Measurements from ENCODE around the gene GPR32. TPM values are rescaled to one million over a fixed set of nuclear protein-coding genes. Genes with fewer than 3 reads are reported as not detected.
"Not testable (repeated sequence)": the region's sequence is repeated elsewhere in the genome, so short reads cannot be mapped to it uniquely, and the experiment has no call there.

Gene GPR32
- total and polyA plus RNA-seq, 12 donors, result 16.0 TPM; not detected in 11

DNA sequence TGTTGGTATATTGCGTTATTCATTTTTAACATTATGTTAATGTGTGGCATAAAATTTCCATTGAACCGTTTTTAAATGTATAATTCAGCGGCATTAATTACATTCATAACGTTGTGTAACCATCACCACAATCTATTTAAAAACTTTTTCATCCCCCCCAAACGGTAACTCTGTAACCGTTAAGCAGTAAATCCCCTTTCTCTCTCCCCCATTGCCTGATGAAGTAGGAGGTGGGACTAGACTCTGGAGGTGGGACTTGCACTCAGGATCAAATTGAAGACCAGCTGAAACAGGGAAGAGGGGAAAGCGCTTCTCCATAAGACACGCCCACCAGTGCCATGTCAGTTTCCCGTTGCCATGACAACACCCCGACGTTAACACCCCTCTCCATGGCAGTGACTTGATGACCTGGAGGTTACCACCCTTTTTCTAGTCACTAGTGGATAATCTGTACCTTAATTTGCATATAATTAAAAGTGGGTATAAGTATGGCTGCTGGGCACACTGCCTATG, 30.3 kb upstream of the GPR32 start:
- DNase-seq, result no peak
- intact Hi-C loops (cut with DNase I), result no loop called here
- H3K4me1 ChIP-seq (replicated peaks in 1 of 2), result no peaks in the 10 kb centered on the region
- TF ChIP-seq, protein P1, sequence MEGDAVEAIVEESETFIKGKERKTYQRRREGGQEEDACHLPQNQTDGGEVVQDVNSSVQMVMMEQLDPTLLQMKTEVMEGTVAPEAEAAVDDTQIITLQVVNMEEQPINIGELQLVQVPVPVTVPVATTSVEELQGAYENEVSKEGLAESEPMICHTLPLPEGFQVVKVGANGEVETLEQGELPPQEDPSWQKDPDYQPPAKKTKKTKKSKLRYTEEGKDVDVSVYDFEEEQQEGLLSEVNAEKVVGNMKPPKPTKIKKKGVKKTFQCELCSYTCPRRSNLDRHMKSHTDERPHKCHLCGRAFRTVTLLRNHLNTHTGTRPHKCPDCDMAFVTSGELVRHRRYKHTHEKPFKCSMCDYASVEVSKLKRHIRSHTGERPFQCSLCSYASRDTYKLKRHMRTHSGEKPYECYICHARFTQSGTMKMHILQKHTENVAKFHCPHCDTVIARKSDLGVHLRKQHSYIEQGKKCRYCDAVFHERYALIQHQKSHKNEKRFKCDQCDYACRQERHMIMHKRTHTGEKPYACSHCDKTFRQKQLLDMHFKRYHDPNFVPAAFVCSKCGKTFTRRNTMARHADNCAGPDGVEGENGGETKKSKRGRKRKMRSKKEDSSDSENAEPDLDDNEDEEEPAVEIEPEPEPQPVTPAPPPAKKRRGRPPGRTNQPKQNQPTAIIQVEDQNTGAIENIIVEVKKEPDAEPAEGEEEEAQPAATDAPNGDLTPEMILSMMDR (IDR thresholded peaks at IDR 0.05), result no peak
- peaks cover 18% of the 10 kb centered on the region for H3K27me3 ChIP-seq
- no peaks in the 10 kb centered on the region for H3K36me3 ChIP-seq (replicated peaks in 1 of 2)
- no peaks in the 10 kb centered on the region for H3K9me3 ChIP-seq (replicated peaks in 1 of 3)
- H3K27ac ChIP-seq, result no peak overlapping the region
- 58 to 69% (median 66%) methylated on average over 11 of the region's 11 CpGs for WGBS, 4 donors
- no peak overlapping the region for H3K4me3 ChIP-seq

DNA sequence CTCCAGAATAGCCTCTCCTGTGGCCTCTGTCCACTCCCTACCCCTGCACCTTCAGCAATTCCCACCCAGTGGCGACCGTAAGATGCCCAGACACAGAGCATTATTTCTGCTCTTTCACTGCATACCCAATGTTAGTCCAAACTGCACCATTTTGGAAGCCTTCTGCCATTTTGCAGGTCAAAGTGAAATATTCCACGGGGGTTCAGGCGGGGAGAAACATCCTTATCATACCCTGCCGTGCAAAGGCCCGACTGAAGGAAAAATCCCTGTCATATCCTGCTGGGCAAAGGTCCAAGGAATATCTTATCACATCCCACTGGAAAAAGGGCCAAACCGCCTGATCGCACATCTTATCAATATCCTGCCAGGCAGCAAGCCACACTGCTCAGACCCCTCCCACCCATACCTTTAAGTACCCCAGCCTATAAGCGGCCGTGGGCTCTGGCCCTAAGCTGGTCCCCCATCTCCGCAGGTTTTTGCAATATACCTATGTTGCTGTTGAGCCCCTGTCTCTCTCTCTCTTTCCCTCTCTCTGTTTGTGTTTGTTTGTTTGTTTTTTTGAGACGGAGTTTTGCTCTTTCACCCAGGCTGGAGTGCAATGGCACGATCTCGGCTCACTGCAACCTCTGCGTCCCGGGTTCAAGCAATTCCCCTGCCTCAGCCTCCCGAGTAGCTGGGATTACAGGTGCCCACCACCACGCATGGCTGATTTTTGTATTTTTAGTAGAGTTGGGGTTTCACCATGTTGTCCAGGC, 28.9 kb upstream of the GPR32 start:
- Histone ChIP-seq H3K36me3 (replicated peaks in 1 of 2) (no peaks in the 10 kb centered on the region), H3K27ac (no peak overlapping the region), H3K9me3 (replicated peaks in 1 of 3) (no peaks in the 10 kb centered on the region), H3K4me3 (no peak overlapping the region), H3K27me3 (peaks cover 18% of the 10 kb centered on the region), H3K4me1 (replicated peaks in 1 of 2) (no peaks in the 10 kb centered on the region)
- DNase-seq, result no peak
- 57 to 61% (median 57%) methylated on average over 17 to 18 of the region's 18 CpGs for WGBS, 4 donors
- TF ChIP-seq POLR2A (IDR thresholded peaks at IDR 0.05), result no peak
- TF ChIP-seq, protein P1 (IDR thresholded peaks at IDR 0.05), result no peak
- intact Hi-C loops (cut with DNase I), result no loop called here

DNA sequence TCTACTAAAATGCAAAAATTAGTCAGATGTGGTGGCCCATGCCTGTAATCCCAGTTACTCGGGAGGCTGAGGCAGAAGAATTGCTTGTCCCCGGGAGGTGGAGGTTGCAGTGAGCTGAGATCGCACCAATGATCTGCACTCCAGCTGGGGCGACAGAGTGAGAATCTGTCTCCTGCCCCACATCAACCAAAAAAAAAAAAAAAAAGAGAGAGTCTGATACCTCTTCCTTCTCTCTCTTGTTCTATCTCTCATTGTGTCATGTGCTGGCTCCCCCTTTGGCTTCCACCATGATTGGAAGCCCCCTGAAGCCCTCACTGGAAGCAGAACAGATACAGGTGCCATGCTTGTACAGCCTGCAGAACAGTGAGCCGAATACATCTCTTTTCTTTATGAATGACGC, 26.7 kb upstream of the GPR32 start:
- no peak for DNase-seq
- intact Hi-C loops (cut with DNase I), result no loop called here
- H3K27me3 ChIP-seq, result peaks cover 7% of the 10 kb centered on the region
- H3K9me3 ChIP-seq (replicated peaks in 1 of 3), result no peaks in the 10 kb centered on the region
- no peak for TF ChIP-seq POLR2A (IDR thresholded peaks at IDR 0.05)
- TF ChIP-seq, protein P1 (IDR thresholded peaks at IDR 0.05), result no peak
- no peaks in the 10 kb centered on the region for H3K36me3 ChIP-seq (replicated peaks in 1 of 2)
- H3K27ac ChIP-seq, result no peak overlapping the region
- 83 to 84% (median 83%) methylated on average over 6 of the region's 6 CpGs for WGBS, 4 donors
- H3K4me1 ChIP-seq (replicated peaks in 1 of 2), result no peaks in the 10 kb centered on the region
- H3K4me3 ChIP-seq, result no peak overlapping the region

DNA sequence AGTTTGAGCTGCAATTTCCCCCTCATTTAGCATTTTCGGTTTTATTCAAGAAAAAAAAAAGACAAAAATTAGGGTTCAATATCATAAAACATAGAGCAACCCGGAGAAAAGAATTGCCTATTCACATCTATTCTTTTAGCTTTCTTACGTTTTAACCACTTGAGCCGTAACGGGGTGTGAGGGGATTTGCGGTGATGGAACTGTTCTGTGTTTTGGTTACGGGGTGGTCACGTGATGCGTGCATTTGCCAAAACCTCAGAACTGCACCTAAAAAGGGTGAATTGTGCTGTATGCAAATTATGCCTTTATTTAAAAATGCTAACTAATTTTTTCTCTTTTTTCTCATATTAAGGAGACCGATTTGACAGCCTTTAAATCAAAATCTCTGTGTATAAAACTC, 25.0 kb upstream of the GPR32 start:
- Histone ChIP-seq H3K27ac (no peak overlapping the region), H3K4me3 (no peak overlapping the region), H3K9me3 (replicated peaks in 1 of 3) (no peaks in the 10 kb centered on the region), H3K27me3 (peaks cover 3% of the 10 kb centered on the region), H3K36me3 (replicated peaks in 1 of 2) (no peaks in the 10 kb centered on the region), H3K4me1 (replicated peaks in 1 of 2) (no peaks in the 10 kb centered on the region)
- WGBS, 4 donors, result 69 to 86% (median 79%) methylated on average over 10 of the region's 10 CpGs
- no peak for DNase-seq
- TF ChIP-seq, protein P1 (IDR thresholded peaks at IDR 0.05), result no peak
- TF ChIP-seq POLR2A (IDR thresholded peaks at IDR 0.05), result no peak
- intact Hi-C loops (cut with DNase I), result no loop called here

DNA sequence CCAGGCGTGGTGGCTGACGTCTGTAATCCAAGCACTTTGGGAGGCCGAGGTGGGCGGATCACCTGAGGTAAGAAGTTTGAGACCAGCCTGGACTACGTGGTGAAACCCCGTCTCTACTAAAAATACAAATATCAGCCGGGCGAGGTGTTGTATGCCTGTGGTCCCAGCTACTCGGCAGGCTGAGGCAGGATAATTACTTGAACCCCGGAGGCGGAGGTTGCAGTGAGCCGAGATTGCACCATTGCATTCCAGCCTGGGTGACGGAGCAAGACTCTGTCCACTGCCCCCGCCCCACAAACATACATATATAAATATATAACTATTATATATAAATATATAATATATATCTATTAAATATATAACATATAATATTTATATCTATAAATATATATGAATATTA, 23.1 kb upstream of the GPR32 start:
- intact Hi-C loops (cut with DNase I); H3K27ac ChIP-seq; H3K4me1 ChIP-seq (replicated peaks in 1 of 2); DNase-seq; H3K36me3 ChIP-seq (replicated peaks in 1 of 2); H3K27me3 ChIP-seq; H3K9me3 ChIP-seq (replicated peaks in 1 of 3); H3K4me3 ChIP-seq: not testable (repeated sequence)
- WGBS, 4 donors, result 90 to 94% (median 91%) methylated on average over 10 to 14 of the region's 14 CpGs

Data from adrenal gland (tissue), 12 donors.